LNCAP (cell line): ENCODE data around the gene GSTA2.

Experiments
- TF ChIP-seq, protein P1 (sequence below): fragments of 450-650 bp; IDR thresholded peaks from 2 replicates; pipeline ENCODE4 v1.5.1; 2017; ENCODE audit warnings: mild to moderate bottlenecking

The GSTA2 gene

DNA sequence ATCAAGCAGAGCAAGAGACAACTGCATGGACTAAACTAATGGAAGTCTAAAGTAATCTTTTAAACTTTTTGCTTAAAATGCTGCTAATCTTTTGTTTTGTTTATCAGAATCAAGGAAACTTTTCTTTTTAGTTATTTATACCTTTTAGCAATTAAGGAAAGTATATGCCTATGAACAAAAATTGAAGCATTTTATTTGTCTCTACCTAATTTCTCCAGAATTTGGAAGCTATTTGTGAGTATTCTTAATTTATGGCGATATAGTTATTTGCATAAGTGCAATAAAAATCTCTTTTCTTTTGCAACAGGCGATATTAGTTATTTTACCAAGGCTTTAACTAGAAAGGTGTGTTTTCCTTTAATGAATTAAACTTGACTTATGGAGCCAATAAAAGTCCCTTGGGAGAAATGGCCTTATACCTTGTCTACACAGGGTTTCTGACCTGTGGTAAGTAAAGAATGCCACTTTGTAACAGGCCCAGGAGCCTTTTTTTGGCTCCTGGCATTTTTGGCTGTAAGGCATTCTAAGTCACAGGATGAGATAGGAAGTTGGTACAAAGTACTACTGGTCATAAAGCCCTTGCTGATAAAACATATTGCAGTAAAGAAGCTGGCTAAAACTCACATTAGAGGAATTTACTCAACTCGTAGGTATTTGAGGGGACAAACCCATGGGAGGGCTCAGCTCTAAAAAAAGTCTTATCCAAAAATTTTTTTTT is 55.2 kb downstream of the GSTA2 start:
- TF ChIP-seq, protein P1, sequence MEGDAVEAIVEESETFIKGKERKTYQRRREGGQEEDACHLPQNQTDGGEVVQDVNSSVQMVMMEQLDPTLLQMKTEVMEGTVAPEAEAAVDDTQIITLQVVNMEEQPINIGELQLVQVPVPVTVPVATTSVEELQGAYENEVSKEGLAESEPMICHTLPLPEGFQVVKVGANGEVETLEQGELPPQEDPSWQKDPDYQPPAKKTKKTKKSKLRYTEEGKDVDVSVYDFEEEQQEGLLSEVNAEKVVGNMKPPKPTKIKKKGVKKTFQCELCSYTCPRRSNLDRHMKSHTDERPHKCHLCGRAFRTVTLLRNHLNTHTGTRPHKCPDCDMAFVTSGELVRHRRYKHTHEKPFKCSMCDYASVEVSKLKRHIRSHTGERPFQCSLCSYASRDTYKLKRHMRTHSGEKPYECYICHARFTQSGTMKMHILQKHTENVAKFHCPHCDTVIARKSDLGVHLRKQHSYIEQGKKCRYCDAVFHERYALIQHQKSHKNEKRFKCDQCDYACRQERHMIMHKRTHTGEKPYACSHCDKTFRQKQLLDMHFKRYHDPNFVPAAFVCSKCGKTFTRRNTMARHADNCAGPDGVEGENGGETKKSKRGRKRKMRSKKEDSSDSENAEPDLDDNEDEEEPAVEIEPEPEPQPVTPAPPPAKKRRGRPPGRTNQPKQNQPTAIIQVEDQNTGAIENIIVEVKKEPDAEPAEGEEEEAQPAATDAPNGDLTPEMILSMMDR: no peak

- TF ChIP-seq, protein P1: no peak
Observed at GRCh38 chr6:52706001-52706400, 57.3 kb downstream of the GSTA2 start.

DNA sequence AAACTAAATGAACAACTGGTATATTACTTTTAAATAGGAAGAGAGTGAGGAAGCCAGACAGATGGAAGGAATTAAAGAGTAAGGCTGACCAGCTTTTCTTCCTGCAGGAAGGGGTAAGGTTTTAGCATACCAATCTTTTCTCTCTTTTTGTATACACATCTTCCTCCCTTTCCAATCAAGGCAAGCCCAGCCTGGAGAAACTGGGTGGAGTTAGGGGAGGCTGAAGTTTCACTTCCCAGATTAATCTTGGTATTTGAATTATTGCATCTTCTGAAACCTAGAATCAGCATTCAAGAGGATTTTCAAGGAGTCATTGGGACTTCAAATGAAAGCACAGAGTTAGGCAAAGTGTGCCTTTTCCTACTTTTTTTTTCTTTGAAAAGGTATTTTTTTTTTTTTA is 59.2 kb downstream of the GSTA2 start:
- TF ChIP-seq, protein P1: no peak
